Body of pancreas (tissue), 4 donors: ENCODE results near the gene NCCRP1.

ENCODE experiments used
- POLR2A ChIP-seq, 3 donors: fragments of 450-650 bp; IDR thresholded peaks; one replicate each; pipeline ENCODE4 v1.6.1; 2016; ENCODE audit warnings: antibody characterized with exemption in 3 of 3, mild to moderate bottlenecking in 2 of 3
- TF ChIP-seq, protein P1 (sequence below), 7 experiments: fragments of 450-650 bp in 4 of 7; fragments of 200-600 bp in 3 of 7; sonication (generic) in 3 of 7; IDR thresholded peaks; one replicate each; pipeline ENCODE4 v1.5.1; 2016 to 2019; ENCODE audit warnings: antibody characterized with exemption in 7 of 7

- TF ChIP-seq, protein P1, sequence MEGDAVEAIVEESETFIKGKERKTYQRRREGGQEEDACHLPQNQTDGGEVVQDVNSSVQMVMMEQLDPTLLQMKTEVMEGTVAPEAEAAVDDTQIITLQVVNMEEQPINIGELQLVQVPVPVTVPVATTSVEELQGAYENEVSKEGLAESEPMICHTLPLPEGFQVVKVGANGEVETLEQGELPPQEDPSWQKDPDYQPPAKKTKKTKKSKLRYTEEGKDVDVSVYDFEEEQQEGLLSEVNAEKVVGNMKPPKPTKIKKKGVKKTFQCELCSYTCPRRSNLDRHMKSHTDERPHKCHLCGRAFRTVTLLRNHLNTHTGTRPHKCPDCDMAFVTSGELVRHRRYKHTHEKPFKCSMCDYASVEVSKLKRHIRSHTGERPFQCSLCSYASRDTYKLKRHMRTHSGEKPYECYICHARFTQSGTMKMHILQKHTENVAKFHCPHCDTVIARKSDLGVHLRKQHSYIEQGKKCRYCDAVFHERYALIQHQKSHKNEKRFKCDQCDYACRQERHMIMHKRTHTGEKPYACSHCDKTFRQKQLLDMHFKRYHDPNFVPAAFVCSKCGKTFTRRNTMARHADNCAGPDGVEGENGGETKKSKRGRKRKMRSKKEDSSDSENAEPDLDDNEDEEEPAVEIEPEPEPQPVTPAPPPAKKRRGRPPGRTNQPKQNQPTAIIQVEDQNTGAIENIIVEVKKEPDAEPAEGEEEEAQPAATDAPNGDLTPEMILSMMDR (IDR thresholded peaks at IDR 0.05) = peak in 5 of 7 experiments; percentile 12 to 42 (median 32)
- no peak for TF ChIP-seq POLR2A (IDR thresholded peaks at IDR 0.05)
Measured at GRCh38 chr19:39212375-39212742, 15.6 kb downstream of the NCCRP1 start.
